ENCODE results near the gene OR10A6.

OR10A6 gene, protein sequence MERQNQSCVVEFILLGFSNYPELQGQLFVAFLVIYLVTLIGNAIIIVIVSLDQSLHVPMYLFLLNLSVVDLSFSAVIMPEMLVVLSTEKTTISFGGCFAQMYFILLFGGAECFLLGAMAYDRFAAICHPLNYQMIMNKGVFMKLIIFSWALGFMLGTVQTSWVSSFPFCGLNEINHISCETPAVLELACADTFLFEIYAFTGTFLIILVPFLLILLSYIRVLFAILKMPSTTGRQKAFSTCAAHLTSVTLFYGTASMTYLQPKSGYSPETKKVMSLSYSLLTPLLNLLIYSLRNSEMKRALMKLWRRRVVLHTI

DNA sequence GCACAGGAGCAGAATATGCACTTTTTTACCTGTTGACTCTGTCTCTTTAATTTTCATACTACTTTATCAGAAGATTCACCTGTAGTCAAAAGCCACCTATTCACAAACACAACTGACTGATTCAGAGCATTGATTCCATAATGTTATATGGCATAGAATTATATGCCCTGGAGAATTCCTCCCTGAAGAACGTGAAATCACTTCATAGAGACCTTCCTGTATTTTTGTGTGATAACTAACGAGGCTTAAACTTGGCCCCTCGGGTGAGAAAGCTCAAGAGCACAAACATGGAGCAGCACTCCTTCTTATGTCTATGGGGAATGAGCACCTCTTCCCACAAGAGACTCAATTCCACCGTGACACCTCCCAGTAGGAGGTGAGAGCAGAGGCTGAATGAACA, at the start of gene OR10A6:
Gene OR10A6 (minus strand): TSS at position 101 of the 400 bp plus-strand sequence. CDS start 2,606 bp downstream, outside the sequence.
- DNase-seq = no peak

DNA sequence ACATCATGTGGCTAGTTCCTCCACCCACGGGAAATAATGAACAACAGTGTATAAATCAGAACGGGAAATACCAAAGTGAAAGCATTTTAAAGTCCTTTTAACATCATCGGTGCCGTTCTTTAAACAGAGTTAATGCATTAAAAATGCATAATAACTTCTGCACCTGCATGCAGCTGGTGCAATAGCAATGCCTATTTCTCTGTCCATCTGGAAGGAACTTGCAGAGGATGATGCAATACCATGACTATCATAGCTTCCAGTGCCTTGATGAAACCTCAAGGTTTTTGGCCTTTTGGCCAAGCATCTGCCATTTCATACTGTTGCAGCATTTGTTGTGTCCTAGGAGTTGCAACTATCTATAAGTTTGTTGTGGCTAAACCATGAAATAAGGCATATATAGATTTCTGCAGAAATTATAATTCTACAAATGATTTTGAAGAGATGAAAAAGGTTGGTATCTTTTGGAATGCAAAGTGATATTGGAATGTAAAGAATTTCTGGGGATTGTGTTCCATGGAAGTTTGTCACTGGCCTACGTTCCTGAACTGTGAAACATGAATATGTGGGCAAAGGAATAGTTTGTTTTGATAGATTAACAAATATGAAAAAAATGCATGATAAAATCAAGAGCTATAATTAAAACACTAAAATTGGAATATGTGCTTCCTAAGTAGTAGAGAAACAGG, 46.3 kb upstream of the OR10A6 start:
- DNase-seq = no peak

DNA sequence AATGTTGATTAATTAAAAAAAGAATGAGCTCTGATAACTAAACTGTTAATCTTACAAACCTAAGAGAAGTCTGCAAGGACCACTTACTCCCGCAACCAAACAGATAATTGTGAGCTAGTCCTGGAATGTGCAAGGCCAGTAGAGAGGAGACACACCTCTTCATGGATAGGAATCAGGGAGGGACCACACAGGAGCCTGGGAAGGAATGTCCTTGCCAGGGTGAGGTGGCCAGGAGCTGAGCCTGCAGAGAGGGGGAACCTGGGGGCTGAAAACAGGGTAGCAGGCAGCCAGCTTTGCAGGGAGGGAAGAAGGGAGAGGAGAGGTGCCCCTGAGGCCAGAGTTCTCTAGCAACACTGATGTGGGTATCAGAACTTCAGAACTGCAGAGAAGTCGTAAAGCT, 43.6 kb upstream of the OR10A6 start:
- no peak for DNase-seq

GRCh38 chr11:7973011-7973410, 41.9 kb upstream of the OR10A6 start:
- no peak for DNase-seq

- no peak for DNase-seq
These were observed 40.8 kb upstream of the OR10A6 start for GRCh38 chr11:7971846-7972245.

GRCh38 chr11:7969756-7970646, 38.9 kb upstream of the OR10A6 start:
- no peak for DNase-seq

DNA sequence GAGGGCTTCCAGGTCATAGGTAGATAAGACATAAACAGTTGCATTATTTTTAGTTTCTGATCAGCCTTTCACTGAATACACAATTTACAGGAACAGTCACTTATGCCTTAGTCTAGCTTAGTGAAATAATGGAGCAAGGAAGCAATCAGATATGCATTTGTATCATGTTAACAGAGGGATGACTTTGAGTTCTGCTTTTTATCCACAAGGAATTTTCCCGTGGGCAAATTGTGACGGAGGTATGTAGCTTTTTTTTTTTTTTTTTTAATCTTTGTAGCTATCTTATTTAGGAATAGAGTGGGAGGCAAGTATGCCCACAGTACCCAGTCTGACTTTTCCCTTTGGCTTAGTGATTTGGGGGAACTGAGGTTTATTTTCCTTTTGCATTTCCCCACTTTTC, 37.6 kb upstream of the OR10A6 start:
- no peak for DNase-seq

DNA sequence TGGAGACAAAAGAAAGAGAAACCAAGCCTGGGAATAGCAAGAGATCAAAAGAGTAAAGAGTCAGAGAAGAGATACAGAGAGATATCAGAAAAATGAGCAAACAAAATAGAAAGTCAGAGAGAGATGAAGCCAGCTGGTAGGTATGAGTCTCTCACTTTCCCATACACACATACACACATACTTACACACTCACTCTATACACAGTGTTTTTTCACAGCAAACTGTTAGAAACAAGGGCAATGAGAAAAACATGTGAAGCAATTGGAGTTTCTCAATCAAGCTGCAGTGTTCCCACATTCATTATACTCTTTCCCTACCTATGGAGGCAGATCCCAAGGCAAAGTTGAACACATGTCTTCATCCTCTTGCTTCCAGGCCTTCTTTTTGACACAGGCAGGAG, 36.8 kb upstream of the OR10A6 start:
- DNase-seq = no peak

DNA sequence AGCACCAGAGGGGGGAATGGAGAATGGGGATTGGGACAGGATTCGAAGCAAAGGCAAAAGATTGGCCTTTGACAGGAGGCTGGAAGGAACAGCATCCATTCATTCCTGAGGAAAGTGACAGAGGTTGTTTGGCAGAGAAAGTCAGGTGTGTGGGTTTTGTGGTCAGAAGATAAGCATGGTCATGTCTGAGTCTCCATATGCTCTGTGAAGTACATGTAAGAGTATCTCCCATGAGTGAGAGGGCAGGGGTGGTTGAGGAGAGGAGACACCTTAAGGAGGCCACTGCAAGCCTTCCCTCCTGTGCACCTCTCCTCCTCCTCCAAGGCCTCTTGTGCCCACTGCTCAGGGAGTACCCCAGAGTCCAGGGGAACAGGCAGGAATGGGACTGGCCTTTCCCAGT, 36.0 kb upstream of the OR10A6 start:
- no peak for DNase-seq

DNA sequence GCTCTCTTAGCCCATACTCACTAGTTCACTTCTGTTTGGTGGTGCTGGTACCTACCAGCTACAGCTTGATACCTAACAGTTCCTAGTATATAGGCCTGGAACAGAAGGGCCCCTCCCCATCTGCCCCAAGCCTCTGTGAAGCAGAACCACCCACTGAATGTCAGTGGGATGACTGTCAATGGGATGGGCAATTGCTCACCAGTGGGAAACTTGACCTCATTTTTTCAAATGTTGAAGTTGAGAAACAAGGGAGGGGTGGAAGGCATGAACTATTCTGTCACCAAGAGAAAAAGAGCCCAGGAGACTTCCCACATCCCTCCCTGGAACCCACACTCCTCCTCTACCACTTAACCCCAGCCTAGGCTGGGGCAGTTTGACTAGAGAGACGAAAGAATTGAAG, 34.3 kb upstream of the OR10A6 start, which contains the start of gene NLRP10:
Gene NLRP10 (minus strand): TSS at position 62 of the 400 bp plus-strand sequence. CDS start 1,952 bp downstream, outside the sequence.
- DNase-seq = no peak

DNA sequence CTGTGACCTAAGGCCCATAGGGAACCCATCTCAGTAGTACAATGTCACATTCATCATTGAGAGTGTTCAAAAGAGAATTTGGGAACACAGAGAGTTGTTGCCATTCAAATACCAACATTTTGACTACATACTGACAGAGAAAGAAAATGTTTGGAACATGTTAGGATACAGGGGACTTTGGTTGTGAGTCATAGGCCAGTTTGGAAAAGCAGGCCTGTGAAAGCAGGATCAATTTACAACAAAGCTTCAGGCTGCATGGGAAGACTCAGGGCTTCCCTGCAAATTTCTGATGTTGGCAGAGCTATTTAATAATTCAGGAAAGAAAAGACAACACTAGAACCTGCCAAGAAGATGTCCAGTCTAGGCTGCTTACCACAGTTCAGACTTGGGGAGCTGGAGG, 33.8 kb upstream of the OR10A6 start:
- DNase-seq = no peak

DNA sequence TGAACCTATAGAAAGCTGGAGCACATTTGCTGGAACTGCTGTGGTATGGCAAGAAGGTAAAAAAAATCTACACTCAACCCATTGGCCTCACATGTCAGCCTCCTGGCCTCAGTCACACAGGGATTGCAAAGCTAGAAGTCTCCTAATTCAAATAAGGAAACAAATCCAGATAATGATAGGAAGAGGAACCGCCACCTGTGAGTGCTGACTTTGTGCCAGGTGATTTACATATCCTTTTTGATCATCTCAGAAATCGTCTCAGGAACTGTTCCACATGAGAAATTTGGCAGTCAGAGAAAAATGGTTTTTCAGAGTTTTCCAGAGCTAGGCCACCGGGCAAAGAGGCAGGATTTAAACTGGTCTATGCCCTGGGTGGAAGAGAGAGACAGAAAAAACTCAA, 33.2 kb upstream of the OR10A6 start:
- DNase-seq = no peak

GRCh38 chr11:7955191-7955590, 24.1 kb upstream of the OR10A6 start:
- DNase-seq = no peak

- no peak for DNase-seq
These were observed 18.9 kb upstream of the OR10A6 start for GRCh38 chr11:7949934-7950333.

- DNase-seq = no peak
These were observed 13.1 kb upstream of the OR10A6 start for GRCh38 chr11:7944123-7944522.

- no peak for DNase-seq
These were observed 10.5 kb upstream of the OR10A6 start, which contains the start of gene OR10A3 for GRCh38 chr11:7941608-7942007. OR10A3 (minus strand) TSS chr11:7941708; CDS start chr11:7939520, 2,188 bp downstream.

- no peak for DNase-seq
These were observed 10.1 kb upstream of the OR10A6 start for GRCh38 chr11:7941146-7941545.

GRCh38 chr11:7936615-7937014, 5.5 kb upstream of the OR10A6 start:
- DNase-seq = no peak

- no peak for DNase-seq
These were observed 3.4 kb downstream of the OR10A6 start for GRCh38 chr11:7927635-7928034.

GRCh38 chr11:7924536-7924935, 6.5 kb downstream of the OR10A6 start:
- no peak for DNase-seq

GRCh38 chr11:7918141-7918540, 12.9 kb downstream of the OR10A6 start:
- DNase-seq = no peak

DNA sequence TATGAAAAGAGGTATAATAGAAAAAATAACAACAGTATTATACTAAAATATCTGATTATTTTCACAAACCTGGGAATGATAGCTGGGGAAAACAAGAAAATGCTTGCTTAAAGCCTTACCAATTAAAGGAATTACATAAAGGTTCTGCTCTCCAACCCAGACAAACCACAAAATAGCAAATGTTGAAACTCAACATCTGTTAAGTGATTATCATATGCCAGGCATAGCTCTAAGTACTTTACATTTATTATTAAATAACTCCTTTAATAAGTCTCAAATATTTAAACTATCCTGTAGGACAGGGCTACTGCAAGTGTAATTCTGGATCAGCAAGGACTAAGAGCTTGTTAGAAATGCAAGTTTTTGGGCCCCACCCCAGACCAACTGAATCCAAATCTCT, 20.1 kb downstream of the OR10A6 start:
- no peak for DNase-seq

DNA sequence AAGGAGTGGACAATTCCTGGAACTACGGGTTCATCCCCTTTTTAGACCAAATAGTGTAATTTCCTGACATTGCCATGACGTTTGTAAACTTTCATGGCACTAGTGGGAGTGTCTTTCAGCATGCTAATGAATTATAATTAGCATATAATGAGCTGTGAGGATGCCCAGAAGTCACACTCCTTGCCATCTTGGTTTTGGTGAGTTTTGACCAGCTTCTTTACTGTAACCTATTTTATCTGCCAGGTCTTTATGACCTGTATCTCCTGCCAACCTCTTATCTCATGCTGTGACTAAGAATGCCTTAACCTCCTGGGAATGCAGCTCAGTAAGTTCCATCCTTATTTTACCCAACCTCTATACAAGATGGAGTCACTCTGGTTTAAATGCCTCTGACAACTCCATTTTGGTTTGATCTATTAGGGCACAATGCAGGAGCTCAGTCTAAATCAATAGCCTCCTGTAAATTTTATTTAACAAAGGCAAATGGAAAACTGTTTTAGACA, 20.7 kb downstream of the OR10A6 start:
- DNase-seq = no peak
